ENCODE data around the gene SPOCK1.
"Not testable (repeated sequence)": the region's sequence is repeated elsewhere in the genome, so short reads cannot be mapped to it uniquely, and the experiment has no call there.

Gene SPOCK1

GRCh38 chr5:137254119-137255090 is 244.7 kb downstream of the SPOCK1 start:
- no peak for DNase-seq

DNA sequence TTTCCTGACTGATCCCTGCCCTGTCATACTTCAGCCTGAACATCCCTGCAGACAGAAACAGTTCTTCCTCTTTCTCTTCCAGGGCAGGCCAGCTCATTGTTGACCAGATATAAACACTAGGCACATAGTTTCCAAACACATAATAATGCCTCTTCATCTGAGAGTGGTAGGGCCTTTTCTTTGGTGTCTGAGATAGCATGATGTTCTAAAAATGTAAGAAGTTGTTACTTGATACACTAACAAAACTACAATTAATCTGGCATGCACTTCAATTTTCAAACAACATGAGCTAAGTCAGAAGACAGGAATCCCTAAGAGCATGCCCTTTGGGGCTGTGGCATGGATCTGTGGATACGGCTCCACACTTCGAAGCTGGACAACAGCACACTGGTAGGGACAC is 246.6 kb downstream of the SPOCK1 start:
- DNase-seq, result no peak

DNA sequence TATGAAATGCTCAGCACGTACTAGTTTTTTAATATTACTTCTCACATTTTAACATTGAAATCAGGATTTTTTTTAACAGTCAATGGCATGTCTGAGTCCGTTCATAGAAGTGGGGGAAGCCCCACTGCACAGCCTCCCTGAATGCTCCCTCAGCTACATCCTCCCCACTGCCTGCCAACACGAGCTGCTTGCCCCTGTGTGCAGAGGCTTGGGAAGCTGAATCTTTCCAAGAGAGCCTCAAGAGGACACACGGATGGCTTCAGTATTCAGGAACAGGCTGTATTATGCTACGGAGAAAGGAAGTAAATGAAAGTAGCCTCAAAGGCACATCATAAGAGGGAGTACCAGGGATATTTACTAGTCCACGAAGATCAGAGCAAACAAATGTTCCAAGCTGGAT is 248.7 kb downstream of the SPOCK1 start:
- DNase-seq, result no peak

- no peak for DNase-seq
Observed at GRCh38 chr5:137248527-137248926, 250.6 kb downstream of the SPOCK1 start.

GRCh38 chr5:137245438-137245837 is 253.7 kb downstream of the SPOCK1 start:
- DNase-seq, result no peak

DNA sequence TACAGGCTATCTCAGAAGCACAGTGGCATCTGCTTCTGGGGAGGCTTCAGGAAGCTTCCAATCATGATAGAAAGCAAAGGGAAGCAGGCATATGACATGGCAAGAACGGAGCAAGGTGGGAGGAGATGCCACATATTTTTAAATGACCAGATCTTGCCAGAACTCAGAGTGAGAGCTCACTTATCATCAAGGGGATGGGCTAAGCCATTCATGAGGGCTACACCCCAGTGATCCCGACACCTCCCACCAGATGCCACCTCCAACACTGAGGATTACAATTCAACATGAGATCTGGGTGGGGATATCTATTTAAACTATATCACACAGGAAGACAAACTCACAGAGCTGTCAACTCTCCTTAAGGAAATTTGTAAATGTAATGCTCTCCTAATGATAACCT is 258.8 kb downstream of the SPOCK1 start:
- no peak for DNase-seq

- DNase-seq, result no peak
Observed at GRCh38 chr5:137236849-137237507, 262.1 kb downstream of the SPOCK1 start.

- DNase-seq, result no peak
Observed at GRCh38 chr5:137236252-137236651, 262.9 kb downstream of the SPOCK1 start.

GRCh38 chr5:137234973-137235943 is 263.9 kb downstream of the SPOCK1 start:
- no peak for DNase-seq

GRCh38 chr5:137233726-137234125 is 265.4 kb downstream of the SPOCK1 start:
- DNase-seq, result no peak

DNA sequence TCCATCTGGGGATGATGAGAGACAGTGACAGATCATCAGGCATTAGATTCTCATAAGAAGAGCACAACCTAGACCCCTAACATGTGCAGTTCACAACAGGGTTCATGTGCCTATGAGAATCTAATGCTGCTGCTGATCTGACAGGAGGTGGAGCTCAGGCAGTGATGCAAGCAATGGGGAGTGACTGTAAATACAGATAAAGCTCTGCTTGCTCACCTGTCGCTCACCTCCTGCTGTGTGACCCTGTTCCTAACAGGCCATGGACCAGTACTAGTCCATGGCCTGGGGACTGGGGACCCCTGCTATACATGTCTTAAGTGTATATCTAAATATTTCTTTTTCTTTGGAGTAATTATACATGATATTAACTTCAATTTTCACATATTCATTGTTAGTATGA is 265.8 kb downstream of the SPOCK1 start:
- not testable (repeated sequence) for DNase-seq

- no peak for DNase-seq
Observed at GRCh38 chr5:137231540-137231939, 267.6 kb downstream of the SPOCK1 start.

GRCh38 chr5:137228816-137229215 is 270.3 kb downstream of the SPOCK1 start:
- DNase-seq, result no peak

DNA sequence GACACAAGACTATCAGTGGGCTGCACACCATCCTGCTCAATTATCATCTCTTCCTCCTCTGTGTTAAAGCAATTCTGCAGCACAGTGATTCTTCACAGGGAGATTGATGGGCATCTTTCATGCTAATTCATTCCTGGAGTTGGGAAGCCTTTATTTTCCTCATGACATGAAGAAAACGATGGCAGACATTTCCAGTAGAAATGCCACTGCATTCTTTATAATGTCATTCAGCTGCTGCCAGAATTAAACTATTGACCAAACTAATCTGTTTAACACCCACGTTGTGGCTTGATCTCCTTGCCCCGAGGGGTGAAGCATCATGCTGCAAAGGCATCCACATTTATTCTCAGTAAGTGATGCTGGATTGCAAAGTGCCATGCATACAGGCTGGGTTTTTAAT is 273.0 kb downstream of the SPOCK1 start:
- DNase-seq, result no peak

- DNase-seq, result no peak
Observed at GRCh38 chr5:137223324-137224295, 275.5 kb downstream of the SPOCK1 start.

DNA sequence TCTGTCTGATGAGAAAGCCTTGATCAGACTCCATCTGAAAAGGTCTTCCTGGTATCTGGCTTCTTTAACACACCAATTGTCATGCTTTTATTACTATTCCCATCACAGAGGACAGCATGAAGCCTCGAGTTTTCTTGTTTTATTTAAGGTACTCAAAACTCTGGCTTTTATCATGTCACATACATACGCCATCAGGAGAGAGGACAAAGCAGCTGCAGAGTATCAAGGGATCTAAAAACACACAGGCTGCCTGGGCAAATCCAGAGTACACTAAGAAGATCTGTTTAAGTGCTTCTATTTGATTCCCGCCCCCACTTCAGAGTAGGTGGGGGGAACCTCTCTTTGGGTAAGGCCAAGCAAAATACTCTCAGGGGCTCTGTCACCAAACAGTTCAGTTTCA is 277.2 kb downstream of the SPOCK1 start:
- no peak for DNase-seq

GRCh38 chr5:137220523-137220927 is 278.6 kb downstream of the SPOCK1 start:
- no peak for DNase-seq

DNA sequence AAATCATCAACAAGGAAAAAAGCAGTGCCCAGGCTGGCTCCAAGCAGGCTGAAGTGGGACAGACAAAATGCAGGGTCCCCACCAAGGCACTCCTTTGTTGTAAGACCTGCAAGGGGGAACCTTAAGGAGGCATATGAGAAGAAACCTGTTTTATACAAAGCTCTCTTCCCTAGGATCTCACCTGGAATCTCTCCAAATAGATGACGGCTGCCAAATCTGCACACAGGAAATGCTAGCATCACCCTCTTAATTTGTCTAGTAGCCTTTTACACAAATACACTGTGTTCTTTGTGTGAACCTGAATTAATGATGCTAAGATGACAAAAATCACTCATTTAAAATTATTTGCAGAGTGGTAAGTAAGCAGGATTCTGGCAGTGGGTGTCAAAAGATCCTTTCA is 280.2 kb downstream of the SPOCK1 start:
- DNase-seq, result no peak

- DNase-seq, result no peak
Observed at GRCh38 chr5:137218471-137218870, 280.7 kb downstream of the SPOCK1 start.

DNA sequence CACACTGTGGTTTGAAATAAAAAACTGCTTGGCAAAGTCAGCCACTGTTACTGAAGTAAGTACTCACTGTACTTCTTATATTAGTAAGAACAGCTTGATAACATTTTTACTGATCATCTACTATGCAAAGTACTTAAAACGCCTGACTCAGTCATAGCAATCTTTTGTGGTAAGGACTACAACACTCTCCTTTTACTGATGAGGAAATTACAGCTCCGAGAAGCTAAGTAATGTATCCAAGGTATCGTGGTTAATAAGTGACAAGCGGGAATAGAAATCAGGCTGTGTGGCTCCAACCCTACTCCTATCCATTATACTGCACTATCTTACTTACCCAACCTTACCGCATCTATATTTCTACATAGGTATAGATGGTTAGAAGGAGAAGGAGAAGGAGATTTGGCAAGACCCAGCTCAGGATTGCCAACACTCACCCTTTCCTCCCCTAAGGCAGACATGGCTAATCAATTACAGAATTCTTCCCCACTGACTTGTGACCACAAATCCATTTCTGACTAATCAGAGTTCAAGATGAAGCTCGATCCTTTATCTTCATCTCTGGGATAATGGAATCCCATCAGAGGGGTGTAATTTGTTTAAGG is 281.4 kb downstream of the SPOCK1 start:
- no peak for DNase-seq

GRCh38 chr5:137216976-137217598 is 282.0 kb downstream of the SPOCK1 start:
- DNase-seq, result no peak

All from effector CD8-positive, alpha-beta T cell (primary cell).